H1 (cell line): Measurements from ENCODE around the gene ORAI3. TPM values are rescaled to one million over a fixed set of nuclear protein-coding genes. Genes with fewer than 3 reads are reported as not detected.

Experiments
- CHD7 ChIP-seq: fragments of 300-600 bp; sonication (generic); IDR thresholded peaks from 2 replicates; pipeline ENCODE4 v1.7.1; 2012; ENCODE audit warnings: low read length, moderate library complexity, mild to moderate bottlenecking, inconsistent platforms; ENCODE audit not compliant: insufficient replicate concordance
- HDAC6 ChIP-seq: IDR thresholded peaks from one replicate; pipeline ENCODE4 v1.7.1; 2012; ENCODE audit warnings: low read depth, mild to moderate bottlenecking, inconsistent platforms, low read length, moderate library complexity
- POLR2A ChIP-seq, 2 experiments: IDR thresholded peaks; 1 replicate in 1 of 2; 2 replicates in 1 of 2; pipeline ENCODE4 v1.6.1; 2011; ENCODE audit warnings: low read depth in 2 of 2, low read length in 2 of 2, mild to moderate bottlenecking in 2 of 2; ENCODE audit errors: control extremely low read depth in 1 of 2
- POLR2AphosphoS5 ChIP-seq: IDR thresholded peaks from 2 replicates; pipeline ENCODE4 v1.6.1; 2011; ENCODE audit warnings: low read depth, low read length
- RAD21 ChIP-seq, 2 experiments: IDR thresholded peaks in 1 of 2; conservative IDR thresholded peaks in 1 of 2; 2 replicates each; pipeline ENCODE4 v1.6.1; 2011; ENCODE audit warnings: low read depth in 2 of 2, low read length in 2 of 2, improper control_type of control experiment in 1 of 2, inconsistent platforms in 1 of 2, mild to moderate bottlenecking in 1 of 2, moderate library complexity in 1 of 2
- RNF2 ChIP-seq: fragments of 200-900, 300-1000 bp; sonication (generic); IDR thresholded peaks from 2 replicates; pipeline ENCODE4 v1.7.1; 2016; ENCODE audit warnings: borderline replicate concordance, low read depth, mild to moderate bottlenecking, antibody characterized with exemption, low read length; ENCODE audit not compliant: poor library complexity, severe bottlenecking; ENCODE audit errors: missing control alignments
- SIN3A ChIP-seq, 2 experiments: IDR thresholded peaks in 1 of 2; conservative IDR thresholded peaks in 1 of 2; 2 replicates each; pipeline ENCODE4 v1.6.1; 2011 to 2012; ENCODE audit warnings: low read length in 2 of 2, improper control_type of control experiment in 1 of 2, low read depth in 1 of 2, mild to moderate bottlenecking in 1 of 2
- TAF1 ChIP-seq: IDR thresholded peaks from 2 replicates; pipeline ENCODE4 v1.6.1; 2011; ENCODE audit warnings: mild to moderate bottlenecking, low read depth, low read length
- polyA plus RNA-seq, 7 experiments: library from polyadenylated mRNA; depleted of rRNA in 3 of 7; stranded (reverse) in 5 of 7; unstranded in 2 of 7; fragments of >200 nt in 5 of 7; fragments of 200-250 nt in 2 of 7; gene quantifications; 1 replicate in 5 of 7; 2 replicates in 1 of 7; 4 replicates in 1 of 7; pipeline versions ENCODE4 v1.2.1 to v1.2.3, GENCODE V29; 2011 to 2013; ENCODE audit warnings: missing spikeins in 2 of 7, mixed read lengths in 2 of 7
- total RNA-seq: library from RNA; stranded (reverse); fragmentation: NEBNext Ultra II Directional; extraction: Animal tissue kit (Norgen Biotek cat#: 25700); gene quantifications from 2 replicates; pipeline ENCODE4 v1.2.1, GENCODE V29; 2021
- TF ChIP-seq, protein P1 (sequence below): IDR thresholded peaks from 2 replicates; pipeline ENCODE4 v1.6.1; 2012; ENCODE audit warnings: inconsistent platforms

ORAI3 gene
- total and polyA plus RNA-seq, 2 of the 8 experiments (the other 6 are each of a cell fraction or from before 2014, with no cell fraction given): 8.7 to 24.5 TPM

GRCh38 chr16:30934827-30935557 lies 13.9 kb upstream of the ORAI3 start (continued):
- TF ChIP-seq POLR2A (IDR thresholded peaks at IDR 0.05; ENCODE audit: control extremely low read depth in 1 of 2, low read depth in 2 of 2, low read length in 2 of 2): no peak
- no peak for TF ChIP-seq TAF1
- no peak for TF ChIP-seq CHD7
- TF ChIP-seq RAD21 (IDR thresholded peaks at IDR 0.05 in 1 of 2, conservative IDR thresholded peaks at IDR 0.05 in 1 of 2; ENCODE audit: low read depth in 2 of 2, low read length in 2 of 2): peak; percentile 57 to 68
- no peak for TF ChIP-seq HDAC6
- no peak for TF ChIP-seq POLR2AphosphoS5
- TF ChIP-seq, protein P1, sequence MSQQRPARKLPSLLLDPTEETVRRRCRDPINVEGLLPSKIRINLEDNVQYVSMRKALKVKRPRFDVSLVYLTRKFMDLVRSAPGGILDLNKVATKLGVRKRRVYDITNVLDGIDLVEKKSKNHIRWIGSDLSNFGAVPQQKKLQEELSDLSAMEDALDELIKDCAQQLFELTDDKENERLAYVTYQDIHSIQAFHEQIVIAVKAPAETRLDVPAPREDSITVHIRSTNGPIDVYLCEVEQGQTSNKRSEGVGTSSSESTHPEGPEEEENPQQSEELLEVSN: no peak
- TF ChIP-seq SIN3A (conservative IDR thresholded peaks at IDR 0.05 in 1 of 2, IDR thresholded peaks at IDR 0.05 in 1 of 2; ENCODE audit: low read depth in 1 of 2, low read length in 2 of 2): no peak
- no peak for TF ChIP-seq RNF2
